Measurements from ENCODE around the gene VCAN. TPM values are rescaled to one million over a fixed set of nuclear protein-coding genes. Genes with fewer than 3 reads are reported as not detected.
A peak's percentile ranks its signal among the peaks of the same experiment; 100 is the strongest.

The VCAN gene
- total and polyA plus RNA-seq, 2 of the 4 experiments (the other 2 are of a cell fraction), result 45.3 to 158 TPM

GRCh38 chr5:83492331-83492730 is 20.8 kb downstream of the VCAN start:
- in situ Hi-C loops (cut with MboI; ENCODE audit: low sequenced_read_pairs) (no loop called here), dilution Hi-C loops (cut with HindIII; ENCODE audit: low sequenced_read_pairs, unreplicated experiment) (no loop called here), intact Hi-C loops (cut with micrococcal nuclease) (no loop called here)
- Histone ChIP-seq H3K18ac (ENCODE audit: low read depth, low read length) (peak overlapping the region; percentile 50; the same call in 1 of the 2 replicates), H2AK9ac (replicated peaks; ENCODE audit: low read depth, low read length, poor library complexity) (no peak overlapping the region), H2BK20ac (ENCODE audit: low read depth, low read length) (no peak overlapping the region), H2BK5ac (ENCODE audit: low read depth, low read length, poor library complexity, severe bottlenecking) (no peak overlapping the region), H3K23ac (ENCODE audit: low read depth, low read length) (no peak overlapping the region), H2AFZ (replicated peaks; ENCODE audit: low read length, poor library complexity) (no peak overlapping the region), H3K79me1 (ENCODE audit: low read depth in 1 of 2, low read length in 2 of 2) (peaks cover 11 to 24% of the 10 kb centered on the region in 2 experiments; a peak in 3 of 4 replicates), H3K4me2 (ENCODE audit: low read depth, low read length) (no peak overlapping the region), H3K27me3 (ENCODE audit: control insufficient read depth, insufficient read depth, low read length) (no peaks in the 10 kb centered on the region), H3K4me1 (ENCODE audit: control insufficient read depth, insufficient read depth, low read length) (peaks cover 7% of the 10 kb centered on the region), H4K5ac (ENCODE audit: low read depth, low read length) (no peak overlapping the region), H3K9me3 (ENCODE audit: control insufficient read depth, insufficient read depth, low read length) (no peaks in the 10 kb centered on the region), H2AK5ac (ENCODE audit: low read depth, low read length) (no peak overlapping the region), H4K91ac (ENCODE audit: insufficient read depth, low read depth, low read length) (no peak overlapping the region), H3K27ac (ENCODE audit: insufficient read depth, low read length) (no peak overlapping the region), H4K20me1 (ENCODE audit: insufficient read depth, low read length) (no peaks in the 10 kb centered on the region), H4K8ac (ENCODE audit: low read depth in 2 of 2, low read length in 2 of 2) (no peak overlapping the region; a peak in 1 of 4 replicates), H3K4ac (ENCODE audit: low read depth, low read length) (no peak overlapping the region), H2BK120ac (ENCODE audit: low read depth, low read length) (no peak overlapping the region), H2BK15ac (ENCODE audit: low read depth, low read length) (no peak overlapping the region), H3K36me3 (ENCODE audit: control insufficient read depth, insufficient read depth, low read length) (peaks cover 16% of the 10 kb centered on the region), H3K4me3 (ENCODE audit: insufficient read depth, low read depth, low read length) (no peak overlapping the region), H3K56ac (ENCODE audit: extremely low read depth, insufficient read depth, low read length) (no peak overlapping the region), H3K14ac (replicated peaks; ENCODE audit: low read depth, low read length) (0 out of 2 replicates have a peak overlapping the region, but pooled peaks have one; percentile 18), H3K9me1 (ENCODE audit: insufficient read depth, low read length) (peaks cover 8% of the 10 kb centered on the region), H3K9ac (ENCODE audit: low read depth, low read length) (no peak overlapping the region)
- CTCF ChIA-PET, result interaction anchor here (1.4 kb wide), 1 partner anchor 15 kb away, joined by 3 read pairs; no protein-coding TSS in a partner anchor
- TF ChIP-seq SMC3 (IDR thresholded peaks at IDR 0.05; ENCODE audit: low read depth, low read length), result no peak
- TF ChIP-seq, protein P1, sequence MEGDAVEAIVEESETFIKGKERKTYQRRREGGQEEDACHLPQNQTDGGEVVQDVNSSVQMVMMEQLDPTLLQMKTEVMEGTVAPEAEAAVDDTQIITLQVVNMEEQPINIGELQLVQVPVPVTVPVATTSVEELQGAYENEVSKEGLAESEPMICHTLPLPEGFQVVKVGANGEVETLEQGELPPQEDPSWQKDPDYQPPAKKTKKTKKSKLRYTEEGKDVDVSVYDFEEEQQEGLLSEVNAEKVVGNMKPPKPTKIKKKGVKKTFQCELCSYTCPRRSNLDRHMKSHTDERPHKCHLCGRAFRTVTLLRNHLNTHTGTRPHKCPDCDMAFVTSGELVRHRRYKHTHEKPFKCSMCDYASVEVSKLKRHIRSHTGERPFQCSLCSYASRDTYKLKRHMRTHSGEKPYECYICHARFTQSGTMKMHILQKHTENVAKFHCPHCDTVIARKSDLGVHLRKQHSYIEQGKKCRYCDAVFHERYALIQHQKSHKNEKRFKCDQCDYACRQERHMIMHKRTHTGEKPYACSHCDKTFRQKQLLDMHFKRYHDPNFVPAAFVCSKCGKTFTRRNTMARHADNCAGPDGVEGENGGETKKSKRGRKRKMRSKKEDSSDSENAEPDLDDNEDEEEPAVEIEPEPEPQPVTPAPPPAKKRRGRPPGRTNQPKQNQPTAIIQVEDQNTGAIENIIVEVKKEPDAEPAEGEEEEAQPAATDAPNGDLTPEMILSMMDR (conservative IDR thresholded peaks at IDR 0.05; ENCODE audit: low read depth, low read length), result no peak
- TF ChIP-seq CHD1 (IDR thresholded peaks at IDR 0.05; ENCODE audit: low read depth, low read length), result no peak
- TF ChIP-seq FOS (IDR thresholded peaks at IDR 0.05; ENCODE audit: low read depth, low read length), result no peak
- BruUV-seq (replicated peaks), result no TSS peak
- ATAC-seq (ENCODE audit: low read depth) (no peak), DNase-seq (no peak)
- POLR2A ChIA-PET (ENCODE audit: unreplicated experiment), result no interaction called here
- no CpG with 5 or more reads among the region's 1 CpG for WGBS, 2 experiments (ENCODE audit: extremely low coverage in 2 of 2, insufficient read length in 1 of 2)

Measured in IMR-90 (cell line).